HepG2 (cell line): ENCODE results near the gene GFRA1. TPM values are rescaled to one million over a fixed set of nuclear protein-coding genes. Genes with fewer than 3 reads are reported as not detected.

ENCODE experiments used
- ATAC-seq: fragments of 200-7000 bp; cut with Tn5 transposase; 3 replicates; pipeline ENCODE4 v1.9.1; 2020; ENCODE audit warnings: mild to moderate bottlenecking, moderate library complexity
- BruUV-seq: library from RNA; stranded (reverse); fragments of 400-500 nt; replicated peaks from 2 replicates; lab custom pipeline; 2021; lab: Mats Ljungman, UMichigan
- CTCF ChIA-PET: fragments of 300-600 bp; formaldehyde crosslinking; extraction: SDS; loops from one replicate; lab custom pipeline; 2021; ENCODE audit warnings: low total read pairs, inconsistent platforms, low intra/inter-chr PET ratio; lab: Yijun Ruan, JAX
- POLR2A ChIA-PET: fragments of 350-600 bp; sonication (Branson Sonifier 250); formaldehyde crosslinking; loops from one replicate; lab custom pipeline; 2020; ENCODE audit warnings: antibody characterized with exemption, inconsistent platforms; lab: Yijun Ruan, JAX
- DNase-seq: peaks from one replicate; pipeline ENCODE4 v3.0.0-alpha.2; 2015; ENCODE audit warnings: low spot score
- FAIRE-seq: peaks from 3 replicates; lab custom pipeline; 2011; peaks lifted over from hg19 to GRCh38; lab: Jason Lieb, UNC
- H2AFZ ChIP-seq: one replicate; pipeline ENCODE4 v1.6.1; 2011; ENCODE audit warnings: low read length, inconsistent platforms
- H3K27ac ChIP-seq: fragments of 300-600 bp; 3 replicates; pipeline ENCODE4 v1.8.0; 2011; ENCODE audit warnings: mixed run types, mild to moderate bottlenecking, mixed read lengths, low read length, inconsistent platforms; ENCODE audit not compliant: insufficient read depth; ENCODE audit errors: extremely low read length
- H3K27me3 ChIP-seq, 2 experiments: fragments of 200-600 bp in 1 of 2; 2 replicates in 1 of 2; 3 replicates in 1 of 2; pipeline versions ENCODE4 v1.6.0 to v1.8.0; 2011; ENCODE audit warnings: low read length in 2 of 2, mild to moderate bottlenecking in 2 of 2, moderate library complexity in 2 of 2, inconsistent platforms in 1 of 2; ENCODE audit not compliant: insufficient read depth in 2 of 2, control insufficient read depth in 1 of 2
- H3K36me3 ChIP-seq, 2 experiments: fragments of 200-600 bp in 1 of 2; replicated peaks in 1 of 2; 2 replicates in 1 of 2; 3 replicates in 1 of 2; pipeline versions ENCODE4 v1.5.1 to v1.8.0; 2011; ENCODE audit warnings: low read length in 2 of 2, inconsistent platforms in 1 of 2; ENCODE audit not compliant: insufficient read depth in 2 of 2, control insufficient read depth in 1 of 2
- H3K4me1 ChIP-seq: 2 replicates; pipeline ENCODE4 v1.5.1; 2012; ENCODE audit warnings: low read length, inconsistent platforms; ENCODE audit not compliant: insufficient read depth
- H3K4me2 ChIP-seq: 2 replicates; pipeline ENCODE4 v1.6.0; 2011; ENCODE audit warnings: low read depth, low read length, inconsistent platforms
- H3K4me3 ChIP-seq, 3 experiments: fragments of 200-600 bp in 1 of 3; sonication (generic), shearing (Covaris generic) in 1 of 3; replicated peaks in 1 of 3; 2 replicates each; pipeline ENCODE4 v1.5.1; 2011 to 2016; ENCODE audit warnings: low read length in 3 of 3, inconsistent platforms in 2 of 3, low read depth in 2 of 3, mild to moderate bottlenecking in 2 of 3, control low read depth in 1 of 3, mixed read lengths in 1 of 3; ENCODE audit not compliant: insufficient read depth in 1 of 3
- H3K79me2 ChIP-seq: one replicate; pipeline ENCODE4 v1.6.1; 2011; ENCODE audit warnings: low read length, inconsistent platforms; ENCODE audit not compliant: insufficient read depth
- H3K9ac ChIP-seq: 2 replicates; pipeline ENCODE4 v1.6.0; 2011; ENCODE audit warnings: mild to moderate bottlenecking, low read depth, low read length, inconsistent platforms; ENCODE audit not compliant: insufficient read depth
- H3K9me3 ChIP-seq: 2 replicates; pipeline ENCODE4 v1.5.1; 2012; ENCODE audit warnings: mild to moderate bottlenecking, low read length
- H4K20me1 ChIP-seq: 2 replicates; pipeline ENCODE4 v1.6.0; 2011; ENCODE audit warnings: inconsistent platforms, mild to moderate bottlenecking, low read length, moderate library complexity; ENCODE audit not compliant: insufficient read depth
- ATF7 ChIP-seq, 2 experiments: fragments of 450-650 bp in 1 of 2; sonication (generic) in 1 of 2; formaldehyde crosslinking in 1 of 2; IDR thresholded peaks; 2 replicates each; pipeline versions ENCODE4 v1.4.0 to v1.6.1; 2016 to 2020; ENCODE audit warnings: antibody characterized with exemption in 1 of 2, mild to moderate bottlenecking in 1 of 2, missing genetic modification reagents in 1 of 2
- ATRX ChIP-seq: sonication (generic); formaldehyde crosslinking; IDR thresholded peaks from 2 replicates; pipeline ENCODE4 v1.4.0; 2020; ENCODE audit warnings: missing genetic modification reagents, borderline replicate concordance
- E2F1 ChIP-seq: sonication (generic); formaldehyde crosslinking; IDR thresholded peaks from 2 replicates; pipeline ENCODE4 v1.5.0; 2020; ENCODE audit warnings: missing genetic modification reagents
- SATB2 ChIP-seq: sonication (generic); formaldehyde crosslinking; IDR thresholded peaks from 2 replicates; pipeline ENCODE4 v1.5.0; 2020; ENCODE audit warnings: missing genetic modification reagents
- STAT6 ChIP-seq: sonication (generic); formaldehyde crosslinking; IDR thresholded peaks from 2 replicates; pipeline ENCODE4 v1.4.0; 2020; ENCODE audit warnings: missing genetic modification reagents, mild to moderate bottlenecking, borderline replicate concordance
- ZNF235 ChIP-seq: sonication (generic); formaldehyde crosslinking; IDR thresholded peaks from 2 replicates; pipeline ENCODE4 v1.8.1; 2023; ENCODE audit warnings: mild to moderate bottlenecking, missing genetic modification reagents, borderline replicate concordance
- ZNF382 ChIP-seq: sonication (generic); formaldehyde crosslinking; IDR thresholded peaks from 2 replicates; pipeline ENCODE4 v1.5.0; 2020; ENCODE audit warnings: missing genetic modification reagents, mild to moderate bottlenecking, borderline replicate concordance
- WGBS: methylation state at CpG from one replicate; pipeline ENCODE4 v1.1.6; 2017; ENCODE audit warnings: low lambda C conversion rate; 5-methylcytosine and 5-hydroxymethylcytosine counted together
- in situ Hi-C: cut with HindIII; loops from 2 replicates; pipeline ENCODE4 v1.10.0; 2017; ENCODE audit warnings: low pct_unique_long_range_greater_than_20kb; ENCODE audit not compliant: extremely low pct_ligation_motif_present
- intact Hi-C: fragments of 100-400 bp; cut with micrococcal nuclease; formaldehyde crosslinking; loops from one replicate; pipeline ENCODE4 v1.10.0; 2022; ENCODE audit not compliant: unreplicated experiment
- polyA plus RNA-seq, 8 experiments: library from polyadenylated mRNA; depleted of rRNA in 3 of 8; stranded (reverse) in 7 of 8; unstranded in 1 of 8; fragments of >200 nt; fragmentation: Illumina TruSeq in 4 of 8; extraction: Trizol in 4 of 8; gene quantifications; 2 replicates each; pipeline versions ENCODE4 v1.2.1 to v1.2.3, GENCODE V29; 2011 to 2016; ENCODE audit warnings: low read depth in 4 of 8, missing spikeins in 1 of 8, mixed read lengths in 1 of 8; ENCODE audit not compliant: insufficient read depth in 1 of 8
- total RNA-seq, 5 experiments: library from RNA; depleted of rRNA; stranded (reverse); fragments of >200 nt; fragmentation: Illumina TruSeq; extraction: Trizol; gene quantifications; 2 replicates each; pipeline ENCODE4 v1.2.3, GENCODE V29; 2016; ENCODE audit warnings: low read depth in 1 of 5
- TF ChIP-seq, protein P1 (sequence below): sonication (generic); formaldehyde crosslinking; IDR thresholded peaks from 2 replicates; pipeline ENCODE4 v1.8.0; 2023; ENCODE audit warnings: mild to moderate bottlenecking, missing genetic modification reagents

The GFRA1 gene
- total and polyA plus RNA-seq, 2 of the 13 experiments (the other 11 are each of a cell fraction or from before 2014, with no cell fraction given) = not detected

DNA sequence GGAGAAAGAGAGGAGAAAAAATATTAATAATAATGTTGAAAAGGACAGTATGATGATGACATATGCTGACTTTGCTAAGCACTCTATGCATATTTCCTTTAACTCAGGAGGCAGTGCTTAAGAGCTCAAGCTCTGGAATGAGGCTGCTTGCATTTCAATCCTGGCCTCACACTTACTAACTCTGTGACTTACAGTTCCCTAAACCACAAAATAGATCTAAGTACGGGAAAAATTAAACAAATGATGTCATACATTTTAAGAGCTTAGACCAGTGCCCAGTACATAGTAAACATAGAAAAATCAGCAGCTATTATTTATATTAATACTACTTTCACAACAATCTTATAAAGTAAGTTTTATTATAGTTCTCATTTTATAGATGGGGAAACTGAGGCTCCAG is 61.3 kb downstream of the GFRA1 start:
- Histone ChIP-seq H3K27ac (no peak overlapping the region), H3K27me3 (no peaks in the 10 kb centered on the region)
- no peak for ATAC-seq
- TF ChIP-seq, protein P1, sequence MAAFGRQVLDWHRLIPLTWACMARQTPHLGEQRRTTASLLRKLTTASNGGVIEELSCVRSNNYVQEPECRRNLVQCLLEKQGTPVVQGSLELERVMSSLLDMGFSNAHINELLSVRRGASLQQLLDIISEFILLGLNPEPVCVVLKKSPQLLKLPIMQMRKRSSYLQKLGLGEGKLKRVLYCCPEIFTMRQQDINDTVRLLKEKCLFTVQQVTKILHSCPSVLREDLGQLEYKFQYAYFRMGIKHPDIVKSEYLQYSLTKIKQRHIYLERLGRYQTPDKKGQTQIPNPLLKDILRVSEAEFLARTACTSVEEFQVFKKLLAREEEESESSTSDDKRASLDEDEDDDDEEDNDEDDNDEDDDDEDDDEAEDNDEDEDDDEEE (CRISPR knock-in tag) = no peak
- TF ChIP-seq ZNF382 (CRISPR knock-in tag) (no peak), ZNF235 (CRISPR knock-in tag) (no peak), ATF7 (IDR thresholded peaks at IDR 0.05) (peak; percentile 77), ATF7 (CRISPR knock-in tag; IDR thresholded peaks at IDR 0.05) (no peak), SATB2 (CRISPR knock-in tag) (no peak), E2F1 (CRISPR knock-in tag) (no peak), ATRX (no peak), STAT6 (CRISPR knock-in tag) (no peak)
- TF ChIP-seq, all 625 proteins: peak for 1
- BruUV-seq = no TSS peak
- Histone ChIP-seq H3K4me2 (no peak overlapping the region), H3K79me2 (no peaks in the 10 kb centered on the region), H3K9ac (no peak overlapping the region), H3K36me3 (no peaks in the 10 kb centered on the region), H4K20me1 (no peaks in the 10 kb centered on the region), H3K4me3 (no peak overlapping the region), H3K9me3 (no peaks in the 10 kb centered on the region), H2AFZ (no peak overlapping the region), H3K4me1 (peaks cover 6% of the 10 kb centered on the region; the same call in 1 of the 2 replicates)
- DNase-seq = no peak
- intact Hi-C loops = no loop called here
- 3% methylated on average over 1 of the region's 1 CpG for WGBS
- in situ Hi-C loops = no loop called here
- POLR2A ChIA-PET = no interaction called here
- CTCF ChIA-PET = no interaction called here
- no peak for FAIRE-seq
